ENCODE measurements around the gene SETD1B.
A peak's percentile ranks its signal among the peaks of the same experiment; 100 is the strongest.

Gene SETD1B

GRCh38 chr12:121823101-121823726, 19.4 kb downstream of the SETD1B start:
- no peaks in the 10 kb centered on the region for H3K27me3 ChIP-seq (ENCODE audit: insufficient read depth, low read length, poor library complexity)
- H3K18ac ChIP-seq (ENCODE audit: low read length), result no peak overlapping the region
- no peak overlapping the region for H3K4me2 ChIP-seq (ENCODE audit: low read length)
- H4K5ac ChIP-seq (ENCODE audit: low read length), result no peak overlapping the region
- no peaks in the 10 kb centered on the region for H3K79me2 ChIP-seq (ENCODE audit: control insufficient read depth, insufficient read depth, low read length)
- WGBS (ENCODE audit: extremely low coverage, insufficient coverage, low lambda C conversion rate), result no CpG with 5 or more reads among the region's 36 CpGs
- H3K79me1 ChIP-seq (ENCODE audit: low read length), result peaks cover 2% of the 10 kb centered on the region
- H3K36me3 ChIP-seq (ENCODE audit: control insufficient read depth, insufficient read depth, low read length), result peaks cover 18% of the 10 kb centered on the region
- no peak overlapping the region for H3K9ac ChIP-seq (ENCODE audit: low read length)
- no peak overlapping the region for H3K4ac ChIP-seq (ENCODE audit: low read depth, low read length)
- H2AK5ac ChIP-seq (ENCODE audit: low read length), result no peak overlapping the region
- H3K56ac ChIP-seq (ENCODE audit: low read length), result no peak overlapping the region
- H3K27ac ChIP-seq (ENCODE audit: low read depth, low read length), result no peak overlapping the region
- H2BK5ac ChIP-seq (ENCODE audit: low read length), result no peak overlapping the region
- DNase-seq, result no peak
- H3K4me1 ChIP-seq (ENCODE audit: control insufficient read depth, low read depth, low read length), result no peaks in the 10 kb centered on the region
- no peak overlapping the region for H3K23ac ChIP-seq (ENCODE audit: low read length)
- no peak overlapping the region for H4K8ac ChIP-seq (ENCODE audit: low read depth, low read length)
- no peak overlapping the region for H2BK15ac ChIP-seq (replicated peaks; ENCODE audit: low read depth)
- no peak overlapping the region for H2BK120ac ChIP-seq (ENCODE audit: low read depth, low read length)
- H3K4me3 ChIP-seq (ENCODE audit: low read length), result no peak overlapping the region

- H2BK5ac ChIP-seq (ENCODE audit: low read length), result no peak overlapping the region
- no peak overlapping the region for H2AK5ac ChIP-seq (ENCODE audit: low read length)
- H4K8ac ChIP-seq (ENCODE audit: low read depth, low read length), result no peak overlapping the region
- no peaks in the 10 kb centered on the region for H3K4me1 ChIP-seq (ENCODE audit: control insufficient read depth, low read depth, low read length)
- no peak overlapping the region for H3K4me3 ChIP-seq (ENCODE audit: low read length)
- peaks cover 2% of the 10 kb centered on the region for H3K79me1 ChIP-seq (ENCODE audit: low read length)
- peaks cover 18% of the 10 kb centered on the region for H3K36me3 ChIP-seq (ENCODE audit: control insufficient read depth, insufficient read depth, low read length)
- H3K4me2 ChIP-seq (ENCODE audit: low read length), result no peak overlapping the region
- no peak overlapping the region for H3K27ac ChIP-seq (ENCODE audit: low read depth, low read length)
- H3K18ac ChIP-seq (ENCODE audit: low read length), result no peak overlapping the region
- no peaks in the 10 kb centered on the region for H3K79me2 ChIP-seq (ENCODE audit: control insufficient read depth, insufficient read depth, low read length)
- DNase-seq, result no peak
- no peak overlapping the region for H2BK15ac ChIP-seq (replicated peaks; ENCODE audit: low read depth)
- no peak overlapping the region for H3K23ac ChIP-seq (ENCODE audit: low read length)
- H3K56ac ChIP-seq (ENCODE audit: low read length), result no peak overlapping the region
- H3K4ac ChIP-seq (ENCODE audit: low read depth, low read length), result no peak overlapping the region
- no CpG with 5 or more reads among the region's 12 CpGs for WGBS (ENCODE audit: extremely low coverage, insufficient coverage, low lambda C conversion rate)
- no peaks in the 10 kb centered on the region for H3K27me3 ChIP-seq (ENCODE audit: insufficient read depth, low read length, poor library complexity)
- no peak overlapping the region for H4K5ac ChIP-seq (ENCODE audit: low read length)
- H3K9ac ChIP-seq (ENCODE audit: low read length), result no peak overlapping the region
- H2BK120ac ChIP-seq (ENCODE audit: low read depth, low read length), result no peak overlapping the region
These were observed 19.9 kb downstream of the SETD1B start for GRCh38 chr12:121823727-121824115.

- peaks cover 18% of the 10 kb centered on the region for H3K36me3 ChIP-seq (ENCODE audit: control insufficient read depth, insufficient read depth, low read length)
- no peak overlapping the region for H3K4me2 ChIP-seq (ENCODE audit: low read length)
- no peak overlapping the region for H3K9ac ChIP-seq (ENCODE audit: low read length)
- WGBS (ENCODE audit: extremely low coverage, insufficient coverage, low lambda C conversion rate), result no CpG with 5 or more reads among the region's 18 CpGs
- no peak overlapping the region for H2BK15ac ChIP-seq (replicated peaks; ENCODE audit: low read depth)
- no peak overlapping the region for H3K56ac ChIP-seq (ENCODE audit: low read length)
- H3K18ac ChIP-seq (ENCODE audit: low read length), result no peak overlapping the region
- H3K79me2 ChIP-seq (ENCODE audit: control insufficient read depth, insufficient read depth, low read length), result no peaks in the 10 kb centered on the region
- no peaks in the 10 kb centered on the region for H3K27me3 ChIP-seq (ENCODE audit: insufficient read depth, low read length, poor library complexity)
- no peak for DNase-seq
- no peaks in the 10 kb centered on the region for H3K4me1 ChIP-seq (ENCODE audit: control insufficient read depth, low read depth, low read length)
- H2BK5ac ChIP-seq (ENCODE audit: low read length), result no peak overlapping the region
- H3K27ac ChIP-seq (ENCODE audit: low read depth, low read length), result no peak overlapping the region
- H3K4me3 ChIP-seq (ENCODE audit: low read length), result no peak overlapping the region
- peaks cover 2% of the 10 kb centered on the region for H3K79me1 ChIP-seq (ENCODE audit: low read length)
- no peak overlapping the region for H2AK5ac ChIP-seq (ENCODE audit: low read length)
- H2BK120ac ChIP-seq (ENCODE audit: low read depth, low read length), result no peak overlapping the region
- H3K23ac ChIP-seq (ENCODE audit: low read length), result no peak overlapping the region
- H4K5ac ChIP-seq (ENCODE audit: low read length), result no peak overlapping the region
- H3K4ac ChIP-seq (ENCODE audit: low read depth, low read length), result no peak overlapping the region
- no peak overlapping the region for H4K8ac ChIP-seq (ENCODE audit: low read depth, low read length)
These were observed 21.3 kb downstream of the SETD1B start for GRCh38 chr12:121825041-121825523.

GRCh38 chr12:121826318-121827150, 22.7 kb downstream of the SETD1B start:
- Histone ChIP-seq H4K8ac (ENCODE audit: low read depth, low read length) (no peak overlapping the region), H3K9ac (ENCODE audit: low read length) (no peak overlapping the region), H3K4me1 (ENCODE audit: control insufficient read depth, low read depth, low read length) (no peaks in the 10 kb centered on the region), H3K36me3 (ENCODE audit: control insufficient read depth, insufficient read depth, low read length) (peaks cover 14% of the 10 kb centered on the region), H2BK120ac (ENCODE audit: low read depth, low read length) (no peak overlapping the region), H2BK5ac (ENCODE audit: low read length) (no peak overlapping the region), H4K5ac (ENCODE audit: low read length) (no peak overlapping the region), H2AK5ac (ENCODE audit: low read length) (no peak overlapping the region), H3K56ac (ENCODE audit: low read length) (no peak overlapping the region), H3K4me3 (ENCODE audit: low read length) (no peak overlapping the region), H2BK15ac (replicated peaks; ENCODE audit: low read depth) (no peak overlapping the region), H3K27ac (ENCODE audit: low read depth, low read length) (peak overlapping the region; percentile 21), H3K18ac (ENCODE audit: low read length) (no peak overlapping the region), H3K79me1 (ENCODE audit: low read length) (no peaks in the 10 kb centered on the region), H3K4ac (ENCODE audit: low read depth, low read length) (no peak overlapping the region), H3K79me2 (ENCODE audit: control insufficient read depth, insufficient read depth, low read length) (no peaks in the 10 kb centered on the region), H3K23ac (ENCODE audit: low read length) (no peak overlapping the region), H3K4me2 (ENCODE audit: low read length) (no peak overlapping the region), H3K27me3 (ENCODE audit: insufficient read depth, low read length, poor library complexity) (no peaks in the 10 kb centered on the region)
- DNase-seq, result no peak
- no CpG with 5 or more reads among the region's 18 CpGs for WGBS (ENCODE audit: extremely low coverage, insufficient coverage, low lambda C conversion rate)

- Histone ChIP-seq H3K4ac (ENCODE audit: low read depth, low read length) (no peak overlapping the region), H3K56ac (ENCODE audit: low read length) (no peak overlapping the region), H4K5ac (ENCODE audit: low read length) (no peak overlapping the region), H3K36me3 (ENCODE audit: control insufficient read depth, insufficient read depth, low read length) (peaks cover 13% of the 10 kb centered on the region), H3K9ac (ENCODE audit: low read length) (no peak overlapping the region), H3K18ac (ENCODE audit: low read length) (no peak overlapping the region), H3K4me2 (ENCODE audit: low read length) (no peak overlapping the region), H2BK15ac (replicated peaks; ENCODE audit: low read depth) (no peak overlapping the region), H4K8ac (ENCODE audit: low read depth, low read length) (no peak overlapping the region), H3K4me3 (ENCODE audit: low read length) (no peak overlapping the region), H3K27ac (ENCODE audit: low read depth, low read length) (no peak overlapping the region), H3K4me1 (ENCODE audit: control insufficient read depth, low read depth, low read length) (no peaks in the 10 kb centered on the region), H3K79me1 (ENCODE audit: low read length) (no peaks in the 10 kb centered on the region), H2BK5ac (ENCODE audit: low read length) (no peak overlapping the region), H2AK5ac (ENCODE audit: low read length) (no peak overlapping the region), H3K23ac (ENCODE audit: low read length) (no peak overlapping the region), H3K79me2 (ENCODE audit: control insufficient read depth, insufficient read depth, low read length) (no peaks in the 10 kb centered on the region), H3K27me3 (ENCODE audit: insufficient read depth, low read length, poor library complexity) (no peaks in the 10 kb centered on the region), H2BK120ac (ENCODE audit: low read depth, low read length) (no peak overlapping the region)
- whole genome bisulfite sequencing (ENCODE audit: extremely low coverage, insufficient coverage, low lambda C conversion rate), result no CpG with 5 or more reads among the region's 48 CpGs
- no peak for DNase-seq
These were observed 23.7 kb downstream of the SETD1B start for GRCh38 chr12:121827351-121828099.

Data from mesendoderm (in vitro differentiated cells).